Parathyroid adenoma (tissue), 2 donors: Measurements from ENCODE around the gene MEIS1.

Experiments
- H2AFZ ChIP-seq: fragments of 300-600 bp; sonication (generic); one replicate; pipeline ENCODE4 v1.7.0; 2017; ENCODE audit warnings: antibody characterized with exemption, mild to moderate bottlenecking
- H3K27ac ChIP-seq: fragments of 300-600 bp; sonication (generic); one replicate; pipeline ENCODE4 v1.7.0; 2017
- H3K27me3 ChIP-seq: fragments of 300-600 bp; sonication (generic); one replicate; pipeline ENCODE4 v1.7.0; 2017; ENCODE audit warnings: low read length; ENCODE audit not compliant: control insufficient read depth, insufficient read depth
- H3K36me3 ChIP-seq: fragments of 300-600 bp; sonication (generic); one replicate; pipeline ENCODE4 v1.7.0; 2017; ENCODE audit warnings: low read length; ENCODE audit not compliant: control insufficient read depth, insufficient read depth
- H3K4me1 ChIP-seq: fragments of 300-600 bp; sonication (generic); one replicate; pipeline ENCODE4 v1.7.0; 2017; ENCODE audit warnings: control low read depth
- H3K4me2 ChIP-seq: fragments of 300-600 bp; sonication (generic); one replicate; pipeline ENCODE4 v1.7.0; 2017; ENCODE audit warnings: low read length
- H3K4me3 ChIP-seq: fragments of 300-600 bp; sonication (generic); one replicate; pipeline ENCODE4 v1.7.0; 2017; ENCODE audit warnings: low read depth, low read length
- H3K79me2 ChIP-seq: fragments of 300-600 bp; sonication (generic); one replicate; pipeline ENCODE4 v1.7.0; 2017; ENCODE audit warnings: control low read depth
- H3K9ac ChIP-seq: fragments of 300-600 bp; sonication (generic); one replicate; pipeline ENCODE4 v1.7.0; 2017; ENCODE audit warnings: mild to moderate bottlenecking
- H3K9me3 ChIP-seq: fragments of 300-600 bp; sonication (generic); one replicate; pipeline ENCODE4 v1.7.0; 2017; ENCODE audit warnings: low read length; ENCODE audit not compliant: control insufficient read depth
- TF ChIP-seq, protein P1 (sequence below): fragments of 300-600 bp; sonication (generic); IDR thresholded peaks from one replicate; pipeline ENCODE4 v1.7.0; 2017; ENCODE audit warnings: antibody characterized with exemption, mild to moderate bottlenecking
- donor health status: primary hyperparathyroidism.

MEIS1 gene

DNA sequence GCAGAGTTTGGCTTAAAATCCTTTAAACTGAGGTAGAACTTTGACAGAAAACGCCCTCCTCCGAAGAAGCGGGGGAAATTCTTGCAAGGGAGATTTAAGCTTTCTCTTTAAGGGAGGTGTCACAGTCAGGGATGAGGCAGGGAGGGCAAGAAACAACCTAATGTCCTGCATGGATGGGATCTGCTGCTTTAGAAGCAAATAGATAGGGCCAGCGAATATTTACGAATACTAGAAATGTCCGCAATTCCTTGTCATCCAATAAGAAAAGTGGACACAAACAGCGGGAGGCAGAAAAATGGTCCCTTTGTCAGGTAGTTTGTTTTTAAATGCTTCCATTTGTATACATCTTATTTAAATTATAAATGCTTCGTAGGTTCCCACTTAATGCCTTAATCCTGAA is 12.0 kb downstream of the MEIS1 start:
- no peaks in the 10 kb centered on the region for H3K36me3 ChIP-seq
- H2AFZ ChIP-seq, result no peak overlapping the region
- H3K4me3 ChIP-seq, result no peak overlapping the region
- H3K27ac ChIP-seq, result no peak overlapping the region
- no peaks in the 10 kb centered on the region for H3K27me3 ChIP-seq
- no peaks in the 10 kb centered on the region for H3K9me3 ChIP-seq
- no peak overlapping the region for H3K4me2 ChIP-seq
- no peaks in the 10 kb centered on the region for H3K4me1 ChIP-seq
- peaks cover 10% of the 10 kb centered on the region for H3K79me2 ChIP-seq
- H3K9ac ChIP-seq, result no peak overlapping the region
- TF ChIP-seq, protein P1, sequence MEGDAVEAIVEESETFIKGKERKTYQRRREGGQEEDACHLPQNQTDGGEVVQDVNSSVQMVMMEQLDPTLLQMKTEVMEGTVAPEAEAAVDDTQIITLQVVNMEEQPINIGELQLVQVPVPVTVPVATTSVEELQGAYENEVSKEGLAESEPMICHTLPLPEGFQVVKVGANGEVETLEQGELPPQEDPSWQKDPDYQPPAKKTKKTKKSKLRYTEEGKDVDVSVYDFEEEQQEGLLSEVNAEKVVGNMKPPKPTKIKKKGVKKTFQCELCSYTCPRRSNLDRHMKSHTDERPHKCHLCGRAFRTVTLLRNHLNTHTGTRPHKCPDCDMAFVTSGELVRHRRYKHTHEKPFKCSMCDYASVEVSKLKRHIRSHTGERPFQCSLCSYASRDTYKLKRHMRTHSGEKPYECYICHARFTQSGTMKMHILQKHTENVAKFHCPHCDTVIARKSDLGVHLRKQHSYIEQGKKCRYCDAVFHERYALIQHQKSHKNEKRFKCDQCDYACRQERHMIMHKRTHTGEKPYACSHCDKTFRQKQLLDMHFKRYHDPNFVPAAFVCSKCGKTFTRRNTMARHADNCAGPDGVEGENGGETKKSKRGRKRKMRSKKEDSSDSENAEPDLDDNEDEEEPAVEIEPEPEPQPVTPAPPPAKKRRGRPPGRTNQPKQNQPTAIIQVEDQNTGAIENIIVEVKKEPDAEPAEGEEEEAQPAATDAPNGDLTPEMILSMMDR, result no peak

DNA sequence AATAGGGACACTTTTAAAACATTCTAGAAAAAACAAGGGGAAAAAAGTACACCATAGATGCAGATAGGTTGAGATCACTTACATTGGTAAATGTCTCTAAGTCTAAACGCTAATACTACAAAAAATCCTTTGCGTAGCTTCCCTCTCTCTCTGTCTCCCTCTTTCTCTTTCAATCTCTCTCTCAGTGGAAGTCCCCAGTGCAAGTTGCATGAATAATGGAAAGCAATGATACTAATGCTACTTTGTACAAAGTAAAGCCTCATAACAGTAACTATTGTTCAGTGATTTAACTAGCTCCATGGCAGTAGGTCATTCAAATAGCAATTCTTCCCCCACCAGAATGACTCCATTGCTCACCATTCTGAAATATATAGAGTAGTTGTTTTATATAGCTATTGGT is 12.8 kb downstream of the MEIS1 start:
- no peak overlapping the region for H3K9ac ChIP-seq
- no peak overlapping the region for H3K4me3 ChIP-seq
- no peaks in the 10 kb centered on the region for H3K36me3 ChIP-seq
- no peak overlapping the region for H3K27ac ChIP-seq
- H2AFZ ChIP-seq, result no peak overlapping the region
- TF ChIP-seq, protein P1, result no peak
- H3K9me3 ChIP-seq, result no peaks in the 10 kb centered on the region
- H3K27me3 ChIP-seq, result no peaks in the 10 kb centered on the region
- H3K4me1 ChIP-seq, result no peaks in the 10 kb centered on the region
- no peak overlapping the region for H3K4me2 ChIP-seq
- H3K79me2 ChIP-seq, result peaks cover 10% of the 10 kb centered on the region

DNA sequence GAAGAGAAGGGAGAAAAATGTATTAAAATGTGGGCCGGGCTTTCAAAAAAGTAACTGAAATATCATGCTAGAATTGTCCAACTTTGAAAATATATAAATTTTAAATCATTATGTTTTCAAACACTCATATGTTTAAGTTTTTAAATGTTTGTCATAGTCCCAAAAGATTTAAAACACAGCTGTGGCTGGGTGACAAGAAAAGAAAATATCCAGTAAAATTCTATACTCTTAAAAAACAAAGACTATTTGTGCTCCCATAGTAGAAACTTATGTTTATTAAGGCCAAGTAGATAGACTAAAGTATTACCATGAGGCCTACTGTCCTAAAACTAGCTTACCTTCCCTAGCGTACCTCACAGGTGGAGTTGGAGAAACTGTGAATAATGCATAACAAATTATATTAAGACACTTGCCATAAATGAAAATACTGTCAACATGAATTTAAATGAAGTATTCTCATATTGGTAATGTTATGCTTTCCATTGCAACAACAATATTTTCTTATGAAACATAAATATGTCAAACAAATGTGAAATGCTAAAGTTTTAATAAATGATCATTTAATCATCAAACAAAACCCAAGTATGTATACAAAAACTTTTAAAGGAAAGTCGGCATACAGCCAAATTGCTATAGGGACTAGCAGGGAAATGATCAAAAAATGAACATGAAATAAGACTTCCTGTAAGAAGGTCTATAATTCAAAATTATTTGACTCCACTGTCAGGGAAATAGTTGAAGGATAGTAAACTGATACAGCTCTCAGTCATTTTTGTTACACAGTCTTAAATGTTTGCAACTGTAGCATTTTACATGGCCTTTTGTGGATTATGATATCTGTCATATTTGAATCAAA is 13.4 kb downstream of the MEIS1 start:
- Histone ChIP-seq H3K27ac (no peak overlapping the region), H3K9ac (no peak overlapping the region), H3K27me3 (no peaks in the 10 kb centered on the region), H3K4me1 (no peaks in the 10 kb centered on the region), H3K4me2 (no peak overlapping the region), H2AFZ (no peak overlapping the region), H3K79me2 (peaks cover 10% of the 10 kb centered on the region), H3K9me3 (no peaks in the 10 kb centered on the region), H3K36me3 (no peaks in the 10 kb centered on the region), H3K4me3 (no peak overlapping the region)
- TF ChIP-seq, protein P1, result no peak

DNA sequence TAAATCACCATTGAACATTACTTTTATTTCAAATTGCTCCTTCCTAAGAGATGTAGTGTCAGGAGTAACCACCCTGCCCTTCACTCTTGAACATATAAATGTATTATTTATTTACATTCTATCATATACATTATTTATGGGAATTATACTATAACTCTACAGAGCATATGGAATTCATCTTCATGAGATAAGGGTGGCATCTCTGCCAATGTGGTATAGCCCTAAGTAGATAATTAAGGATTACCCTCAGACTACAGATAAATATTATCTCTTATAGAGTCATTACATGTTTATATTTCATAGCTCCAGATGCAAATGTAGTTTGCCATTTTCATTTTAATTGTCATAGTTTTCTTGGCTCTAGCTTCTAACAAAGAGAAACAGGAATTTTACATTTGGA is 17.3 kb downstream of the MEIS1 start:
- Histone ChIP-seq H3K4me3 (no peak overlapping the region), H3K9me3 (no peaks in the 10 kb centered on the region), H3K9ac (no peak overlapping the region), H3K27ac (no peak overlapping the region), H3K4me2 (no peak overlapping the region), H3K36me3 (no peaks in the 10 kb centered on the region), H3K79me2 (no peaks in the 10 kb centered on the region), H2AFZ (no peak overlapping the region), H3K4me1 (no peaks in the 10 kb centered on the region), H3K27me3 (no peaks in the 10 kb centered on the region)
- TF ChIP-seq, protein P1, result no peak

DNA sequence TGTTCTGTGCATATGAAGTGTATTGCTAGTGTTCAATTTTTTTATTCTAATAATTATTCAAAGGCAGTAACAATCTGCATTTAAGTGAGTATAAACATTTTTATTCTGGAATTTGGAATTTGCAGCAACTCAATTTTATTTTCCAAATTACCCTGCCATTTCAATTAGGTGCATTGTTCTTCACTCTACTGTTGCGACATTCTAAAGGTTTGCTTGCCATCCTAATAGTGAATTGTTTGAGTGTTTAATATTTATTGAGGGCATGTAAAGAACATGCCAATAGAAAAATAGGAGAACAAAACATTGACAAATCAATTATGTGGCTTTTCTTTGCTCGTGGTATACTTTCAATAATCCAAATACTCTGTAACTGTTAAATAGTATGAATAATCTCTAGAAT is 18.0 kb downstream of the MEIS1 start:
- no peak overlapping the region for H2AFZ ChIP-seq
- H3K4me2 ChIP-seq, result no peak overlapping the region
- H3K9ac ChIP-seq, result no peak overlapping the region
- no peaks in the 10 kb centered on the region for H3K9me3 ChIP-seq
- no peaks in the 10 kb centered on the region for H3K27me3 ChIP-seq
- no peak overlapping the region for H3K27ac ChIP-seq
- no peak overlapping the region for H3K4me3 ChIP-seq
- H3K79me2 ChIP-seq, result no peaks in the 10 kb centered on the region
- H3K4me1 ChIP-seq, result no peaks in the 10 kb centered on the region
- TF ChIP-seq, protein P1, result no peak
- H3K36me3 ChIP-seq, result no peaks in the 10 kb centered on the region
